Measurements from ENCODE around the gene ENTPD6.

Gene ENTPD6

DNA sequence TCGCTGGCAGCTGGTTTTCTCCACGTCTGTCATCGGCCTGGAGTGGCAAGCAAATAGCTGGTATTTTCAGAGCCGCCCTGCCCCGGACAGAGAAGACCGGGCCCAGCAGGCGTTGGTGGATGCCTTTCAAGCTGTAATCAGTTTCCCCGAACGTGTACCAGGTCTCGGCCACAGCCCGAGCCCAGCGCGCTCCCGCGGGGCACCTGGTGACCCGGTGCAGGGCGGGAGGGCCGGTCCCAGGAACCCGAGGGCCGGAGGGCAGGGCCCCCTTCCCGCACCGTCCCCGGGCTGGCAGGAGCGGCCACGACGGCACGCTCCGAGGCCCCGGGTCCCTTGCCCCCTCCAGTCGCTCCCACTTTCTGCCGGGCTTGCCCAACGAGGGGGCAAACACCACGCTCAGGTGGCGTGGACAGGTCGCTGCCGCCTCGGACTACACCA, 52.0 kb downstream of the ENTPD6 start:
- H3K27me3 Mint-ChIP-seq = peaks cover under 1% of the 10 kb centered on the region
- H3K9me3 Mint-ChIP-seq = no peaks in the 10 kb centered on the region
- H3K27ac Mint-ChIP-seq (ENCODE audit: low read depth) = peak overlapping the region; percentile 44
- DNase-seq (ENCODE audit: low spot score in 2 of 2) (peak in 1 of 2 donors; percentile 44), ATAC-seq (replicated peaks; ENCODE audit: extremely low read depth, poor library complexity, severe bottlenecking) (peak; percentile 41)
- peaks cover 30% of the 10 kb centered on the region for H3K4me1 Mint-ChIP-seq
- peak overlapping the region; percentile 88 for H3K4me3 Mint-ChIP-seq
- H3K36me3 Mint-ChIP-seq (ENCODE audit: insufficient read depth) = peaks cover 1% of the 10 kb centered on the region

DNA sequence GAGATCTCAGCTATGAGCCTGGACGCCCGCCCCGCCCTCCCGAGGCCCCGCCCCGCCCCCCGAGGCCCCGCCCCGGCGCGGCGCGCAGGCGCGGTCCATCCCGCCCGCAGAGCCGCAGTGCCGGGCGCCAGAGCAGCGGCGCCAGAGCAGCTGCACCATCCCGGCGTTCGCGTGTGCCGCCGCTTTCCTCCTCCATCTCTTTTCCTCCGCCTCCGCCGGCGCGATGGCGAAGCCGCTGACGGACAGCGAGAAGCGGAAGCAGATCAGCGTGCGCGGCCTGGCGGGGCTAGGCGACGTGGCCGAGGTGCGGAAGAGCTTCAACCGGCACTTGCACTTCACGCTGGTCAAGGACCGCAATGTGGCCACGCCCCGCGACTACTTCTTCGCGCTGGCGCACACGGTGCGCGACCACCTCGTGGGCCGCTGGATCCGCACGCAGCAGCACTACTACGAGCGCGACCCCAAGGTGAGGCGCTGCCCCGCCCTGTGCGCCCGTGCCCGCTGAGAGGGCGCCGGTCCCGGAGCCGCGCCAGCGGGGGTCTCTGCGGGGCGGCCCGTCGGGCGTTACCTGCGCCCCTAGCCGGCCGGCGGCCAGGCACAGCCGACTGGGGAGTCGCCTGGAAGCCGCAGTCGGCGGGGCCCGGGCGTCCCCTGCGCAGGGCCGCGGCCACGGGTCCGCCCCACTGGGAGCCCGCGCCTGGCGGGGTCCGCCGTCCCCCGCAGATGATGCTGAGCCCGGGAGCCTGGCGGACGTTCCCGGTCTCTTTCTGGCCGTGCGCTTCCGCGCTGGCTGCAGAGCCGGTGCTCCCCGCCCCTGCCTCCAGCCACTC, 52.7 kb downstream of the ENTPD6 start, which contains the start of gene PYGB:
Gene PYGB (plus strand): TSS at position 130 of the 830 bp plus-strand sequence. CDS start 94 bp downstream, at position 224.
- Mint-ChIP-seq H3K36me3 (ENCODE audit: insufficient read depth) (peaks cover 1% of the 10 kb centered on the region), H3K4me1 (peaks cover 30% of the 10 kb centered on the region), H3K4me3 (peak within 1 kb of the TSS; percentile 88), H3K9me3 (no peaks in the 10 kb centered on the region), H3K27me3 (no peaks in the 10 kb centered on the region), H3K27ac (ENCODE audit: low read depth) (peak within 1 kb of the TSS; percentile 57)
- peak; percentile 83 for ATAC-seq (replicated peaks; ENCODE audit: extremely low read depth, poor library complexity, severe bottlenecking)
- DNase-seq (ENCODE audit: low spot score in 2 of 2) = peak in 1 of 2 donors; percentile 42

DNA sequence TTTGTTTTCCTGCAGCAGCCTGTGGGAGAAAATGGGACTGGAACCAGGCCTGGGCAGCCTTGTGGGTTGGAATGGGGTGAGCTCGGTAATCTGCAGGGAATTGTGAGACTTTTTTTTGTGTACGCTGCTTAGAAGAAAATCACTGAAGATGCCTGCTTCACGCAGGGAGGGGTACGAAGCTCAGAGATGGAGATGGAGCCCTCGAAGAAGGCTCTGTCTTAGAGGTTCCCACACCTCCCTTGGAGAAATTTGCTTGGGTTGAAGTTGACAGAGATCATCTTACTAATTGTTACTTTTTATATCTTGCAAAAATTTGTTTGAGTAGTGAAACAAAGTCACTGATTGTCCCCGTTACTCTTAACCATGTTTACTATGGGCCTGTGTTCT, 53.3 kb downstream of the ENTPD6 start:
- Mint-ChIP-seq H3K27ac (ENCODE audit: low read depth) (peak overlapping the region; percentile 57), H3K9me3 (no peaks in the 10 kb centered on the region), H3K36me3 (ENCODE audit: insufficient read depth) (peaks cover 1% of the 10 kb centered on the region), H3K27me3 (no peaks in the 10 kb centered on the region), H3K4me3 (peak overlapping the region; percentile 88), H3K4me1 (peaks cover 30% of the 10 kb centered on the region)
- no peak for DNase-seq (ENCODE audit: low spot score in 2 of 2)
- ATAC-seq (replicated peaks; ENCODE audit: extremely low read depth, poor library complexity, severe bottlenecking) = no peak

DNA sequence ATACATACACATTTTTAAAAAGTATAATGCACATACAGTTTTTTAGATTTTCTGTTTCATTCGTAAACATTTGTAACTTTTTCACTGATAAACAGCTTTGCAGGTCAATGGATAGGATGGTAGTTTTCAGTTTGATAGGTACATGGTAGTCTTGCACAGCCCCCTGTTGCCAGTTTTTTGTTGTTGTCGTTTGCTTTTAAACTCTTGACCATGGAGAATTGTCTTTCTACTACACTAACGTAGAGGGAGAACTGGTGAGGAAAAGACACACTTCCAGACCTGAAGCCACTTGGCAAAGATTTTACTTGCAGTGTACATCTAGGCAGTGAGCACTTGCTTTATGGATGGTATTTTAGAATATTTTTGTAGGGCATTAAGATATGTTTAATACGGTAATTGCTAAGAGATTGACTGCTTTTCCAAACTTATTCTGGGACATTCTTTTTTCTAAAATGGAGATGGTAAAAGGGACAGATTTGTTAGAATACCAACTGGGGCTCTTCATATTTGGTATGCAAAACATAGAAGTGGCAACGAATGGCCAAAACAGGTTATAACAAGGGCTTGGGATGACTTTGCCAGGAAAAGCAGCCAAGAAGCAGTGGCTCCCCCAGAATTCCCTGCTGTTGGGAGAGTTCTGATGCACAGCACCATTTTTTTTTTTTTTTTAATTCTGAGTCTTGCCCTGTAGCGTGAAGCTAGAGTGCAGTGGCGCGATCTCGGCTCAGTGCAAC, 53.9 kb downstream of the ENTPD6 start:
- H3K4me3 Mint-ChIP-seq = peak overlapping the region; percentile 88
- no peak for DNase-seq (ENCODE audit: low spot score in 2 of 2)

DNA sequence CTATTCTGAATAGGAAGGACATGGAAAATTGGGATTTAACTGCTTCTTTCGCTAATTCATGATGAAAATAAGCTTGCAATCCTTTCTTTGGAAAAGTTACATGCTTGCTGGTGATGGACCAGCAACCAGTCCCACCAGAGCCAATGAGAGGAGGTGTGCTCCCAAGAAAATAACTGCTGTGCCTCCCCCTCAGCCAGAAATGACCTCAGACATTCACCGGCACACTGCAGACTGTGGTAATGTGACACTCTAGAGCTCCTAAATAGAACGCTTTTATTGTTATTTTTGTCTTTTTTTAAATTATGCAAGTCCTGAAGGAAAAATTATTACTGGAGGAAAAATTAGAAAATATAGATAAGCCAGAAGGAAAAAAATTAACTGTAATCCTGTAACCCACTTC, 55.0 kb downstream of the ENTPD6 start:
- H3K27me3 Mint-ChIP-seq = no peaks in the 10 kb centered on the region
- H3K4me1 Mint-ChIP-seq = peaks cover 30% of the 10 kb centered on the region
- DNase-seq (ENCODE audit: low spot score in 2 of 2) (no peak), ATAC-seq (replicated peaks; ENCODE audit: extremely low read depth, poor library complexity, severe bottlenecking) (no peak)
- H3K4me3 Mint-ChIP-seq = no peak overlapping the region
- no peak overlapping the region for H3K27ac Mint-ChIP-seq (ENCODE audit: low read depth)
- H3K9me3 Mint-ChIP-seq = no peaks in the 10 kb centered on the region
- peaks cover 1% of the 10 kb centered on the region for H3K36me3 Mint-ChIP-seq (ENCODE audit: insufficient read depth)

More for the DNA sequence above, 53.9 kb downstream of the ENTPD6 start:
- ATAC-seq (replicated peaks; ENCODE audit: extremely low read depth, poor library complexity, severe bottlenecking) = no peak
- H3K27me3 Mint-ChIP-seq = no peaks in the 10 kb centered on the region
- peaks cover 30% of the 10 kb centered on the region for H3K4me1 Mint-ChIP-seq
- no peak overlapping the region for H3K27ac Mint-ChIP-seq (ENCODE audit: low read depth)
- H3K36me3 Mint-ChIP-seq (ENCODE audit: insufficient read depth) = peaks cover 1% of the 10 kb centered on the region
- H3K9me3 Mint-ChIP-seq = no peaks in the 10 kb centered on the region

DNA sequence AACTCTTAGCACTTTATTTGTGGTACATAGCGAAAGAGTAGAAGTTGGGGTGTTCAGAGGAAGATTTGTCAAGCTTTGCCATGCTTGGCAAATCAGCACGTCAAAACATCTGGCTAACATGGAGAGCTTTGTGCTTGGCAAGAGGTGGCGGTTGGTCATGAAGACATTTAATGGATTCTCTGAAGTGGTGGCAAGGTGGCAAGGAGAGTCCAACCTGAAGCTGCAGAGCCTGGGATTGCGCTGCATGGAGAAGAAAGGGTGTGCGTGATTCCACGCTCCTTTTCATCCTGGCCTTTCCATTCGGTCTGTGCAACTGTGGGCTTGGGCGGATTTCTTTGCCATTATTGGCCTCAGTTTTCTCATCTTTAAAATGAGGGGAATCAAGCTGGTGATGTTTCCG, 55.5 kb downstream of the ENTPD6 start:
- H3K27me3 Mint-ChIP-seq = no peaks in the 10 kb centered on the region
- H3K36me3 Mint-ChIP-seq (ENCODE audit: insufficient read depth) = peaks cover 1% of the 10 kb centered on the region
- peaks cover 31% of the 10 kb centered on the region for H3K4me1 Mint-ChIP-seq
- DNase-seq (ENCODE audit: low spot score in 2 of 2) (no peak), ATAC-seq (replicated peaks; ENCODE audit: extremely low read depth, poor library complexity, severe bottlenecking) (no peak)
- H3K4me3 Mint-ChIP-seq = no peak overlapping the region
- H3K27ac Mint-ChIP-seq (ENCODE audit: low read depth) = no peak overlapping the region
- no peaks in the 10 kb centered on the region for H3K9me3 Mint-ChIP-seq

DNA sequence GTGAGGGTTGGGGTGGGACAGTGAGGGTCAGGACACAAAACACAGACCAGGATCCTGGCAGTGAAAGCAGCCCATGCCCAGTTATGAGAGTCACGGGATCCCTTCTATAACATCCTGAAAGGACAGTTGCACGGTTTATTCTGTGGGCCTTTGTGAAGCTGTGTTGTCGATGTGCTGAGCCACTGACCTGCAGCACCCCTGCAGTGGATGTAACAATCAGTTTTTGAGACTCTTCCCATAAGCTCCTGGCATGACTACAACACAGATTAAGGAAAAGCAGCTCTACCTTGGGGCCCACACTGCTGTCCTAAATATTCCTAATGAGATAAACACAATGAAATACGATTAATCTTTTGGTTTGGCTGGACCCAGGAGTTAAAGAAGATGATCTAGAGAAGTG, 56.0 kb downstream of the ENTPD6 start:
- no peak overlapping the region for H3K4me3 Mint-ChIP-seq
- no peak overlapping the region for H3K27ac Mint-ChIP-seq (ENCODE audit: low read depth)
- peaks cover 1% of the 10 kb centered on the region for H3K36me3 Mint-ChIP-seq (ENCODE audit: insufficient read depth)
- no peaks in the 10 kb centered on the region for H3K9me3 Mint-ChIP-seq
- H3K4me1 Mint-ChIP-seq = peaks cover 31% of the 10 kb centered on the region
- H3K27me3 Mint-ChIP-seq = no peaks in the 10 kb centered on the region
- DNase-seq (ENCODE audit: low spot score in 2 of 2) (no peak), ATAC-seq (replicated peaks; ENCODE audit: extremely low read depth, poor library complexity, severe bottlenecking) (no peak)

DNA sequence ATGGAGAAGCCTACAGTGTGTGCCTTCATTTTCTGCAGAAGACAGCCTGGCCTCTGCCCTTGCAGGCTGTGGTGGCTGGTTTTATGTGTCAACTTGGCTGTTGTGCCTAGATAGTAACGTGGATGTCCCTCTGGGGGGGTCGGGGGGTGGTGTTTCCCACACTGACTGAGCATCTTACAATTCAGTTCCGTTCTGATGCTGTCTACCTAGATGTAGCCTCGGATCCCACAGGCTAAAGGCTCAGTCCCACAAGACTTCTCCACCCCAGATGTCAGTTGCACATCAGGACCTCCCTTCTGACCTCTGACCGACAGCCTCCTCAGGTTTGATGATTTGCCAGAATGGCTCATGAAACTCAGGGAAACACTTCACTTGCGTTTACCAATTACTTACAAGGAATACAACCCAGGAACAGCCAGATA, 56.7 kb downstream of the ENTPD6 start:
- Mint-ChIP-seq H3K27me3 (no peaks in the 10 kb centered on the region), H3K27ac (ENCODE audit: low read depth) (no peak overlapping the region), H3K4me1 (peaks cover 32% of the 10 kb centered on the region), H3K4me3 (no peak overlapping the region), H3K9me3 (no peaks in the 10 kb centered on the region), H3K36me3 (ENCODE audit: insufficient read depth) (no peaks in the 10 kb centered on the region)
- ATAC-seq (replicated peaks; ENCODE audit: extremely low read depth, poor library complexity, severe bottlenecking) (no peak), DNase-seq (ENCODE audit: low spot score in 2 of 2) (no peak)

DNA sequence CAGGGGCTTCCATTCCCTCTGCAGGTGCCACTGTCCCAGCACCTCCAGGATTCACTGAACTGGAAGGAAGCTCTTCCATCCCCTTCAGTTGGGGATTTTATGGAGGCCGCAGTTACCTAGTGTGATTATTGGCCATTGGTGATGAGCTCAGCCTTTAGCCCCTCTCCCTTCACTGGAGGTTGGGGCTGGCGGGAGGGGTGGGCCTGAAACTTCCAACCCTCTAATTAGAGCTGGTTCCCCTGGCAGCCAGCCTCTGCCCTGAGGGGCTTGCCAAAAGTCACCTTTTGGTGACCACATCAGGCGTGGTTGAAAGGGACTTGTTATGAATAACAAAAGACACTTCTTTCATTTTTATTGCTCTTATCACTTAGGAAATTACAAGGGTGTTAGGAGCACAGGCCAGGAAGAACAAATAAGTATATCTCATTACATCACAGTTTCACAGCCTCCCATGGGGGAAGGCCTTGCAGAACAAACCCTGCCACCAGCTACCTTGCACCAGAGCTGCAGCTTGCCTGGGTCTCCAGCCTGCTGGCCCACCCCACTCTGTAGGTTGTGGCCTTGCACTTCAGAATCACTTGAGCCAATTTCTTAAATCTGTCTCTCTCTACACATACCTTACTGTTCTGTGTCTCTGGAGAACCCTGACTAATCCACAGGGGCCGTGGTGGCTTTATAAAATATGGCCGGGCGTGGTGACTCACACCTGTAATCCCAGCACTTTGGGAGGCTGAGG, 57.3 kb downstream of the ENTPD6 start:
- Mint-ChIP-seq H3K36me3 (ENCODE audit: insufficient read depth) (no peaks in the 10 kb centered on the region), H3K4me3 (no peak overlapping the region), H3K4me1 (peaks cover 32% of the 10 kb centered on the region), H3K9me3 (no peaks in the 10 kb centered on the region), H3K27me3 (no peaks in the 10 kb centered on the region), H3K27ac (ENCODE audit: low read depth) (no peak overlapping the region)
- DNase-seq (ENCODE audit: low spot score in 2 of 2) (no peak), ATAC-seq (replicated peaks; ENCODE audit: extremely low read depth, poor library complexity, severe bottlenecking) (no peak)

DNA sequence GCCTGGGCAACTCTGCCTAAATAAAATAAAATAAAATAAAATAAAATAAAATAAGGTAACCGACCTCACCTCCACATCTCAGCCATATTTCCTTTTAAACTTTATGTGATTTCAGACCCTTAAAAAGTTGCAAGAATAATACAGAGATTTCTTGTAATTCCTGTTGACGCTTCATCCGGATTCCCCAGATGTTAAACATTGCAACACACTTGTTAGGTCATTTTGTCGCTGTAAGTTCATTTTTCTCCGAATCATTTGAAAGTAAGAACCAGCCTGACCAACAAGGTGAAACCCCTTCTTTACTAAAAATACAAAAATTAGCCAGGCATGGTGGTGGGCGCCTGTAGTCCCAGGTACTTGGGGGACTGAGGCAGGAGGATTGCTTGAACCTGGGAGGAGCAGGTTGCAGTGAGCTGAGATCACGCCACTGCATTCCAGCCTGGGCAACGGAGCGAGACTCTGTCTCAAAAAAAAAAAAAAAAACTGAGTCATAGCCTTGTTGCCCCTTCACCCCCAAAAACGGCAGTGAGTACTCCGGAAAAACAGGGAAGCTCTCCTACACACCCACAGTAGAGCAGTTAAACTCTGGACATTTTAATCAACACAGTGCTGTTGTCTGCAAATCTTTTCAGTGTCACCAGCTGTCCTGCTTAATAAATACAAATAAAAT, 58.2 kb downstream of the ENTPD6 start:
- ATAC-seq (replicated peaks; ENCODE audit: extremely low read depth, poor library complexity, severe bottlenecking) (no peak), DNase-seq (ENCODE audit: low spot score in 2 of 2) (no peak)
- no peaks in the 10 kb centered on the region for H3K9me3 Mint-ChIP-seq

DNA sequence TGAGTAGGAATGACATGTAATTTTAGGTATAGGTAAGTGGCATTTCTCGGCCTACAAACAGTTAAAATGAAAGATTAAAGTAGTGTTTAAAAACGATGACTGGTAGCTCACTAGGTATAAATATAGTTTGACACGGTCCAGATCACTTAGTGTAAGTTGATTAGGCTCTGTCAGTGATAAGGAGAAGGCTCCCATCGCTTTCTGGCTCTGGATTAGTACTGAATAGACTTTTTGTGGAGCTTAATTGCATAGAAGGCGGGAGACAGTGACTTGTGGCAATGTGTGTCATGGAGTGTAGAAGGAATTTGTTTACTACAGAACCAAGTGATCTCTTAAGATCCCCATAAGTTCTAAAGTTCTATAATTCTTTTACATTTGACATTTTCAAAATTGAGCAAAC, 59.1 kb downstream of the ENTPD6 start:
- DNase-seq (ENCODE audit: low spot score in 2 of 2) = no peak
- H3K36me3 Mint-ChIP-seq (ENCODE audit: insufficient read depth) = peaks cover 3% of the 10 kb centered on the region
- H3K27me3 Mint-ChIP-seq = no peaks in the 10 kb centered on the region
- no peak overlapping the region for H3K4me3 Mint-ChIP-seq
- H3K27ac Mint-ChIP-seq (ENCODE audit: low read depth) = no peak overlapping the region
- ATAC-seq (replicated peaks; ENCODE audit: extremely low read depth, poor library complexity, severe bottlenecking) = no peak
- H3K9me3 Mint-ChIP-seq = no peaks in the 10 kb centered on the region
- H3K4me1 Mint-ChIP-seq = peaks cover 25% of the 10 kb centered on the region

More for the DNA sequence above, 58.2 kb downstream of the ENTPD6 start:
- Mint-ChIP-seq H3K27me3 (no peaks in the 10 kb centered on the region), H3K27ac (ENCODE audit: low read depth) (no peak overlapping the region), H3K4me1 (peaks cover 32% of the 10 kb centered on the region), H3K36me3 (ENCODE audit: insufficient read depth) (no peaks in the 10 kb centered on the region), H3K4me3 (no peak overlapping the region)
